SU-DHL-6 (cell line): ENCODE measurements around the gene BDNF.

Source experiments
- H2AFZ ChIP-seq: fragments of 200-600 bp; sonication (generic); 2 replicates; pipeline ENCODE4 v1.6.1; 2014; ENCODE audit warnings: low read depth, mild to moderate bottlenecking, moderate library complexity, mixed read lengths, antibody characterized with exemption, low read length; ENCODE audit not compliant: severe bottlenecking
- H3F3A ChIP-seq: fragments of 200-600 bp; shearing (Covaris generic); 2 replicates; pipeline ENCODE4 v1.6.0; 2016; ENCODE audit warnings: antibody characterized with exemption, mild to moderate bottlenecking; ENCODE audit not compliant: insufficient read depth
- H3K27ac ChIP-seq: fragments of 200-600 bp; sonication (generic); 2 replicates; pipeline ENCODE4 v1.5.1; 2016; ENCODE audit warnings: low read depth, mild to moderate bottlenecking, low read length, moderate library complexity, mixed read lengths
- H3K27me3 ChIP-seq: fragments of 200-600 bp; sonication (generic), shearing (Covaris generic); 2 replicates; pipeline ENCODE4 v1.6.0; 2014; ENCODE audit warnings: mild to moderate bottlenecking, low read length
- H3K36me3 ChIP-seq: fragments of 200-600 bp; sonication (generic); 2 replicates; pipeline ENCODE4 v1.6.1; 2014; ENCODE audit warnings: mild to moderate bottlenecking, low read length, mixed read lengths
- H3K4me2 ChIP-seq: fragments of 300-600, 200-600 bp; shearing (Covaris generic), sonication (generic); 2 replicates; pipeline ENCODE4 v1.6.0; 2014; ENCODE audit warnings: low read length, low read depth, mild to moderate bottlenecking; ENCODE audit not compliant: poor library complexity, severe bottlenecking
- H3K4me3 ChIP-seq: fragments of 200-600 bp; sonication (generic); 2 replicates; pipeline ENCODE4 v1.5.1; 2014; ENCODE audit warnings: antibody characterized with exemption, low read length, mild to moderate bottlenecking, mixed read lengths; ENCODE audit not compliant: insufficient read depth, poor library complexity, severe bottlenecking
- H3K79me2 ChIP-seq: fragments of 200-600 bp; sonication (generic); 2 replicates; pipeline ENCODE4 v1.6.1; 2014; ENCODE audit warnings: mild to moderate bottlenecking, low read length, moderate library complexity; ENCODE audit not compliant: insufficient read depth
- H3K9ac ChIP-seq: fragments of 200-600 bp; sonication (generic); 2 replicates; pipeline ENCODE4 v1.7.0; 2014; ENCODE audit warnings: mild to moderate bottlenecking, low read length
- H3K9me2 ChIP-seq: fragments of 200-600 bp; sonication (generic); replicated peaks from 2 replicates; pipeline ENCODE4 v1.6.1; 2014; ENCODE audit warnings: low read length; ENCODE audit not compliant: insufficient read depth
- H3K9me3 ChIP-seq: fragments of 200-600 bp; sonication (generic); 2 replicates; pipeline ENCODE4 v1.6.1; 2014; ENCODE audit warnings: low read length, mixed read lengths; ENCODE audit not compliant: insufficient read depth
- H4K20me1 ChIP-seq: fragments of 200-600 bp; sonication (generic); 2 replicates; pipeline ENCODE4 v1.6.1; 2014; ENCODE audit warnings: low read depth, mild to moderate bottlenecking, antibody characterized with exemption, low read length, moderate library complexity, mixed read lengths
- EZH2phosphoT487 ChIP-seq: fragments of 200-600 bp; sonication (generic), shearing (Covaris generic); conservative IDR thresholded peaks from 2 replicates; pipeline ENCODE4 v1.6.1; 2018; ENCODE audit warnings: mild to moderate bottlenecking, antibody characterized with exemption, low read length, moderate library complexity, mixed read lengths
- TF ChIP-seq, protein P1 (sequence below): fragments of 200-600 bp; sonication (generic); IDR thresholded peaks from one replicate; pipeline ENCODE4 v1.5.1; 2017; ENCODE audit warnings: antibody characterized with exemption, mild to moderate bottlenecking, low read length, moderate library complexity; ENCODE audit not compliant: insufficient read depth, poor library complexity, severe bottlenecking

The BDNF gene

DNA sequence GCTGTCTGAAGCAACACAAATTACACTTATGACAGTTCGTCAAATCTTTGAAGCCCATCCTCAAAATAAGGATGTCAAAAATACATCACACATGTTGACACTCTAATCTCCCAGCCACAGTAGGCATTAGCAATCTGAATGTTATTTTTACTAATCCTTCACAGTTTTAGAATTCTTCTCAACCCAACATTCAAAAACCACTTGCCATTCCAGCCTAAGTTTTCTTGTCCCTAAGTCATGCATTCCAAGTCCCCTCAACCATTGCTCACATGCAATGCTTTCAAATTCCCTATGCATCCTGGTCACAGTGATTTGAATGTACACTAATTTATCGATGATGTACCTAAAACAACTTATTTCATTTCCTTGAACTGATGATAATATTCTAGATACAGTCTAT, 7.5 kb downstream of the BDNF start:
- no peaks in the 10 kb centered on the region for H3K36me3 ChIP-seq

DNA sequence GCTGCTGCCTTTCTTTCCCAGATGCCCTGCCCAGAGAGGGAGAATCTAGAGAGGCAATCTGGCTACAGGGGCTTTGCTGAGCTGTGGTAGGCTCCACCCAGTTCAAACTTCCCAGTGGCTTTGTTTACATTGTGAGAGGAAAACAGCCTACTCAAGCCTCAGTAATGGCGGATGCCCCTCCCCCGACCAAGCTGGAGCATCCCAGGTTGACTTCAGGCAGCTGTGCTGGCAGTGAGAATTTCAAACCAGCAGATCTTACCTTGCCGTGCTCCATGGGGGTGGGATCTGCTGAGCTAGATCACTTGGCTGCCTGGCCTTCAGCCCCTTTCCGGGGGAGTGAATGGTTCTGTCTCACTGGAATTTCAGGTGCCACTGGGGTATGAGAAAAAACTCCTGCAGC, 12.2 kb downstream of the BDNF start:
- H3K27me3 ChIP-seq: no peaks in the 10 kb centered on the region
- no peak overlapping the region for H3K4me2 ChIP-seq
- no peaks in the 10 kb centered on the region for H3K79me2 ChIP-seq
- H3K27ac ChIP-seq: no peak overlapping the region
- H3K36me3 ChIP-seq: no peaks in the 10 kb centered on the region
- no peak overlapping the region for H3K4me3 ChIP-seq
- H3K9me3 ChIP-seq: no peaks in the 10 kb centered on the region
- TF ChIP-seq EZH2phosphoT487: no peak
- TF ChIP-seq, protein P1, sequence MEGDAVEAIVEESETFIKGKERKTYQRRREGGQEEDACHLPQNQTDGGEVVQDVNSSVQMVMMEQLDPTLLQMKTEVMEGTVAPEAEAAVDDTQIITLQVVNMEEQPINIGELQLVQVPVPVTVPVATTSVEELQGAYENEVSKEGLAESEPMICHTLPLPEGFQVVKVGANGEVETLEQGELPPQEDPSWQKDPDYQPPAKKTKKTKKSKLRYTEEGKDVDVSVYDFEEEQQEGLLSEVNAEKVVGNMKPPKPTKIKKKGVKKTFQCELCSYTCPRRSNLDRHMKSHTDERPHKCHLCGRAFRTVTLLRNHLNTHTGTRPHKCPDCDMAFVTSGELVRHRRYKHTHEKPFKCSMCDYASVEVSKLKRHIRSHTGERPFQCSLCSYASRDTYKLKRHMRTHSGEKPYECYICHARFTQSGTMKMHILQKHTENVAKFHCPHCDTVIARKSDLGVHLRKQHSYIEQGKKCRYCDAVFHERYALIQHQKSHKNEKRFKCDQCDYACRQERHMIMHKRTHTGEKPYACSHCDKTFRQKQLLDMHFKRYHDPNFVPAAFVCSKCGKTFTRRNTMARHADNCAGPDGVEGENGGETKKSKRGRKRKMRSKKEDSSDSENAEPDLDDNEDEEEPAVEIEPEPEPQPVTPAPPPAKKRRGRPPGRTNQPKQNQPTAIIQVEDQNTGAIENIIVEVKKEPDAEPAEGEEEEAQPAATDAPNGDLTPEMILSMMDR: no peak
- no peaks in the 10 kb centered on the region for H3K9me2 ChIP-seq
- H3K9ac ChIP-seq: no peak overlapping the region
- H3F3A ChIP-seq: no peaks in the 10 kb centered on the region
- H2AFZ ChIP-seq: no peak overlapping the region
- H4K20me1 ChIP-seq: no peaks in the 10 kb centered on the region

More for the DNA sequence above, 7.5 kb downstream of the BDNF start:
- no peak overlapping the region for H3K27ac ChIP-seq
- no peak overlapping the region for H3K9ac ChIP-seq
- no peak overlapping the region for H3K4me2 ChIP-seq
- no peak for TF ChIP-seq EZH2phosphoT487
- TF ChIP-seq, protein P1: no peak
- no peaks in the 10 kb centered on the region for H3F3A ChIP-seq
- H3K4me3 ChIP-seq: no peak overlapping the region
- no peaks in the 10 kb centered on the region for H3K79me2 ChIP-seq
- H3K27me3 ChIP-seq: no peaks in the 10 kb centered on the region
- no peaks in the 10 kb centered on the region for H3K9me3 ChIP-seq
- no peaks in the 10 kb centered on the region for H3K9me2 ChIP-seq
- no peaks in the 10 kb centered on the region for H4K20me1 ChIP-seq
- no peak overlapping the region for H2AFZ ChIP-seq

DNA sequence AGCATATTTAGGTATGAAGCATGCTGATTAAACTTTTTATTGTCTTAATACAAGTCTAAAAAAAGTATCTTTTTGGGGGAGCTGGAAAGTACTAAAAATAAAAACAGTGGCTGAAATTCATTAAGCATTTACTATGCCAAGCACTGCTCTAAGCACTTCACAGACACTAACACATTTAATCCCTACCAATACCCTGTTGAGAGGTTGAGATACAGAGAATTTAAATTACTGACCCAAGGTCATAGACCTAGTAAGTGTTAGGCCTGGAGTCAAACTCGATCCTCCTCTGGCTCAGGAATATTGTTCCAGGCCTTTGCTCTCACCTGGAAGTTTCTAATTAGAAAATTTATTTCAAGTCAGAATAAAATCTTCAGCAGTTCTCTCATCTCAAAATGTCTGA, 18.6 kb downstream of the BDNF start:
- no peak overlapping the region for H3K9ac ChIP-seq
- H3K27ac ChIP-seq: no peak overlapping the region
- H3K36me3 ChIP-seq: no peaks in the 10 kb centered on the region
- H3K9me2 ChIP-seq: no peaks in the 10 kb centered on the region
- no peak for TF ChIP-seq EZH2phosphoT487
- TF ChIP-seq, protein P1: no peak
- H3K9me3 ChIP-seq: no peaks in the 10 kb centered on the region
- no peak overlapping the region for H2AFZ ChIP-seq
- no peak overlapping the region for H3K4me2 ChIP-seq
- H3F3A ChIP-seq: no peaks in the 10 kb centered on the region
- no peaks in the 10 kb centered on the region for H3K79me2 ChIP-seq
- no peak overlapping the region for H3K4me3 ChIP-seq
- no peaks in the 10 kb centered on the region for H3K27me3 ChIP-seq
- no peaks in the 10 kb centered on the region for H4K20me1 ChIP-seq
